Urinary bladder (tissue), 4 donors: ENCODE data around the gene RANBP1. TPM values are rescaled to one million over a fixed set of nuclear protein-coding genes. Genes with fewer than 3 reads are reported as not detected.

Experiments
- DNase-seq: peaks from one replicate; pipeline ENCODE4 v3.0.0-alpha.2; 2015; ENCODE audit errors: extremely low spot score
- H3K27ac ChIP-seq: one replicate; pipeline ENCODE4 v1.5.1; 2013; ENCODE audit warnings: low read depth, mild to moderate bottlenecking, moderate library complexity
- H3K36me3 ChIP-seq: one replicate; pipeline ENCODE4 v1.6.1; 2013; ENCODE audit warnings: mild to moderate bottlenecking, moderate library complexity; ENCODE audit not compliant: insufficient read depth
- H3K4me1 ChIP-seq: one replicate; pipeline ENCODE4 v1.6.1; 2013; ENCODE audit warnings: mild to moderate bottlenecking, moderate library complexity; ENCODE audit not compliant: insufficient read depth
- H3K4me3 ChIP-seq: one replicate; pipeline ENCODE4 v1.5.1; 2013; ENCODE audit warnings: low read depth, low read length
- WGBS: extraction: QIAGEN DNeasy Blood & Tissue Kit; methylation state at CpG from one replicate; pipeline ENCODE4 v1.1.7; 2013; 5-methylcytosine and 5-hydroxymethylcytosine counted together
- polyA plus RNA-seq: library from polyadenylated mRNA; stranded (reverse); fragments of 200-250 nt; gene quantifications from one replicate; pipeline ENCODE4 v1.2.3, GENCODE V29; 2013
- total RNA-seq: library from RNA; depleted of rRNA; stranded (reverse); fragments of >200 nt; gene quantifications from one replicate; pipeline ENCODE4 v1.2.3, GENCODE V29; 2014
- donor health status: healthy with polysubstance abuse.
- donor health status: healthy.

RANBP1 gene
- total and polyA plus RNA-seq, 2 donors, result 91.8 to 97.2 TPM

DNA sequence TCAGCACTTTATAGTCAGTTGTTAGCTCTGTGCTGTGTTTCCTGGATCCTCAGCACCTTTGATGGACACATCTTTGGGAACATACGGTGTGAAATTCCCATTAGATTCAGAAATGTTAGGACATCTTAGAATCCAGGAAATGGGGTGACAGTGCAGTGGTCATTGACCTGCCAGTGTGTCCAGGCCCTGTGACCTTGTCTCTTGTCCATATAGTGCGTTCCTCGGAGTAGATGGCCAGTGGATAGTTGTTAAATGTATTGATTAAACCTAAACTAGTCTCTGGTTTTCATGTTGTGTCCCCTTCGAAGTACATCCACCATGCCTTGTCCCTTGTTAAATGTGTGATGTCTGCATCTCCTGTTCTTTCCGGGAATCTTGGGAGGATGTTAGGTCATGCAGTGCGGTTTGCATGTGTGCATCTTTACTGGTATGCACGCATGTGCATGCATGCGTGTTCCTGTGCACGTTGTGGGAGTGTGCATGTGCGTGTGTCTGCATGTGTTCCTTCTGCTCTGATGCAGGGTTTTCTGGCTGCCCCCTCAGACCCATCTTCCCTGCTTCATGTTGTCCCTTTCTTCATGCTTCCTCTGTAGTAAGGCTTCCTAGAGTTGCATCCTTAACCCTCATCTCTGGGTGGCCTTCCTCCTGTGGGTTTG, 31.9 kb upstream of the RANBP1 start:
- H3K36me3 ChIP-seq, result no peaks in the 10 kb centered on the region
- WGBS, result 82% methylated on average over 10 of the region's 10 CpGs
- no peak for DNase-seq
- H3K4me3 ChIP-seq, result no peak overlapping the region
- H3K4me1 ChIP-seq, result peaks cover 2% of the 10 kb centered on the region
- H3K27ac ChIP-seq, result no peak overlapping the region

DNA sequence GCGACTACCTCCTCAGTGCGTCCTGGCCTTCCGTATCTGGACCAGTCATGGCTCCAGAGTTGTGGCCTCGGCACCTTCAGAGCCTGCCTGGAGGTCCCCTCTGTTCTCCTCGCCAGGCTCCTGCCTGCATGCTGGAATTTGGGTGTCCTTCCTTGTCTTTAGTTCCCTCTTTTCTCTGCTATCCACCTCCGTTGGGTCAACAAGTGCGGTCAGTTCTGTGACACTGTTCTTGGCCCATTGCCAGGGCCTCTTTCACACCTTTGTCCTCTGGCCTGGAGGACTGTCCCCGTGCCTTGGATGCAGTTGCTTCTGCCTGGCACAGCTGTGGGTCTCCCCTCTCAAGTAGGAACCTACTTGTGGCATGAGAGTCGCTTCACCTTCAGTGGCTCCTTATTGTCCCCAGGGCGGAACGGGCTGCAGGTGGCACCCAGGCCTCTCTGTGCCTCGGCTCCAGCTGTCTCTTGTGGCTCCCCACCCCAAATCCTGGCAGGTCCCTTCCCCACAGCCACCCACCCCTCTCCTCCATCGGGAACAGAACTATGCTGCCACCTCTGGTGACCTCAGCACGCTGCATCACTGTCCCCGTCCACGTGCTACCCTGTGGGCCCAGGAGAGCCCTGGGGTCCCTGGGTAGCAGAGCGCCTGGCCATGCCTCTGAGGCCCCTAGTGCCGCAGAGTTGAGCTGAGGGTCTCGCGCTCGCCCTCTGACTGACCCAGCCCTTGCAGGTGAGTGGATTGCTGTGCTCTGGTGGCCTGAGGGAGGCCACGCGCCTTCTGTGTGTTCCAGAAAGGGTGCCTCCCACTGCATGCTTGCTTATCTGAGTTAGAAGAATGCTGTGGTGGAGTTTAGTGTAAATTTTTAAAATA, 31.1 kb upstream of the RANBP1 start:
- WGBS, result 72% methylated on average over 23 of the region's 23 CpGs

DNA sequence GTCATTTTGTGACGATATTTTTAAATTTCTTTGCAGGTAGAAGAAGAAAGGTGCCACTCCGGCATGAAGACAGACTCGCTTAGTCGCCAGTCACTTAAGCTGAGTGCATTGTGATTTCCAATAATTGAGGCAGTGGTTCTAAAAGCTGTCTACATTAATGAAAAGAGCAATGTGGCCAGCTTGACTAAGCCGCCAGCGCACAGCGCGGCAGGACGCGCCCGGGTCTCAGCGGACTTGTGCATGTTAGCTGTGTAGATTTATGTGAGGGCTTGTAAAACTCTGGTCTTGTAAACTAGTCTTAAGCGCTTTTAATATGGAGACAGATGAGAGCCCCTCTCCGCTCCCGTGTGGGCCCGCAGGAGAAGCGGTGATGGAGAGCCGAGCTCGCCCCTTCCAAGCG, 30.3 kb upstream of the RANBP1 start:
- DNase-seq, result no peak
- Histone ChIP-seq H3K4me3 (no peak overlapping the region), H3K36me3 (no peaks in the 10 kb centered on the region), H3K27ac (no peak overlapping the region), H3K4me1 (peaks cover 2% of the 10 kb centered on the region)
- WGBS, result 72% methylated on average over 20 of the region's 20 CpGs

More for the DNA sequence above, 31.1 kb upstream of the RANBP1 start:
- no peak overlapping the region for H3K4me3 ChIP-seq
- no peaks in the 10 kb centered on the region for H3K36me3 ChIP-seq
- H3K27ac ChIP-seq, result no peak overlapping the region
- DNase-seq, result no peak
- H3K4me1 ChIP-seq, result peaks cover 2% of the 10 kb centered on the region

DNA sequence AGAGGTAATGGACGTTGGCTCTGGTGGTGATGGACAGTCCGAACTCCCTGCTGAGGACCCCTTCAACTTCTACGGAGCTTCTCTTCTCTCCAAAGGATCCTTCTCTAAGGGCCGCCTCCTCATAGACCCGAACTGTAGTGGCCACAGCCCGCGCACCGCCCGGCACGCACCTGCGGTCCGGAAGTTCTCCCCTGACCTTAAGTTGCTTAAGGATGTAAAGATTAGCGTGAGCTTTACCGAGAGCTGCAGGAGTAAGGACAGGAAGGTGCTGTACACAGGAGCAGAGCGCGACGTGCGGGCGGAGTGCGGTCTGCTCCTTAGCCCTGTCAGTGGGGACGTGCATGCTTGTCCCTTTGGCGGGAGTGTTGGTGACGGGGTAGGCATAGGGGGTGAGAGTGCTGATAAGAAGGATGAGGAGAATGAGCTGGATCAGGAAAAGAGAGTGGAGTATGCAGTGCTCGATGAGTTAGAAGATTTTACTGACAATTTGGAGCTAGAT, 29.8 kb upstream of the RANBP1 start:
- H3K36me3 ChIP-seq, result no peaks in the 10 kb centered on the region
- peaks cover 1% of the 10 kb centered on the region for H3K4me1 ChIP-seq
- no peak overlapping the region for H3K27ac ChIP-seq
- H3K4me3 ChIP-seq, result no peak overlapping the region
- no peak for DNase-seq
- WGBS, result 87% methylated on average over 24 of the region's 24 CpGs

DNA sequence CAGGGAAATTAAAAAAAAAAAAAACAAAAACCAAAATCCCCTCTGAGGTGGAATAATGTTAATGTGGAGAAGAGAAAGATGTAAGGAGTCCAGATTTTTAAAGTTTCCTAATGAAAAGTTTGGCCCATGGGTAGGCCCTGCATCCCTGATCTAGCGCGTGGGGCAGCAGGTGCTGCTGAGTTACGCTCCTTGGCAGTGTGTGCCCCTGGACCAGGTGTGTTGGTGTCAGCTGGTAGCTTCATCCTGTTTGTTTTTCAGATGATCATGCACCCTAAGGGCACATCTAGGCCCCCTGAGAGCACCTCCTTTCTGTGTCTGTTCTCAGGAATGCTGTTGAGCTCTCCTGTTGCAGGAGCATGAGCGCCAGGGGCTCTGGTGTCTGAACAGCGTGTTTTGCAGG, 29.1 kb upstream of the RANBP1 start:
- Histone ChIP-seq H3K36me3 (no peaks in the 10 kb centered on the region), H3K4me1 (no peaks in the 10 kb centered on the region), H3K27ac (no peak overlapping the region), H3K4me3 (no peak overlapping the region)
- no peak for DNase-seq
- 99% methylated on average over 5 of the region's 5 CpGs for WGBS

DNA sequence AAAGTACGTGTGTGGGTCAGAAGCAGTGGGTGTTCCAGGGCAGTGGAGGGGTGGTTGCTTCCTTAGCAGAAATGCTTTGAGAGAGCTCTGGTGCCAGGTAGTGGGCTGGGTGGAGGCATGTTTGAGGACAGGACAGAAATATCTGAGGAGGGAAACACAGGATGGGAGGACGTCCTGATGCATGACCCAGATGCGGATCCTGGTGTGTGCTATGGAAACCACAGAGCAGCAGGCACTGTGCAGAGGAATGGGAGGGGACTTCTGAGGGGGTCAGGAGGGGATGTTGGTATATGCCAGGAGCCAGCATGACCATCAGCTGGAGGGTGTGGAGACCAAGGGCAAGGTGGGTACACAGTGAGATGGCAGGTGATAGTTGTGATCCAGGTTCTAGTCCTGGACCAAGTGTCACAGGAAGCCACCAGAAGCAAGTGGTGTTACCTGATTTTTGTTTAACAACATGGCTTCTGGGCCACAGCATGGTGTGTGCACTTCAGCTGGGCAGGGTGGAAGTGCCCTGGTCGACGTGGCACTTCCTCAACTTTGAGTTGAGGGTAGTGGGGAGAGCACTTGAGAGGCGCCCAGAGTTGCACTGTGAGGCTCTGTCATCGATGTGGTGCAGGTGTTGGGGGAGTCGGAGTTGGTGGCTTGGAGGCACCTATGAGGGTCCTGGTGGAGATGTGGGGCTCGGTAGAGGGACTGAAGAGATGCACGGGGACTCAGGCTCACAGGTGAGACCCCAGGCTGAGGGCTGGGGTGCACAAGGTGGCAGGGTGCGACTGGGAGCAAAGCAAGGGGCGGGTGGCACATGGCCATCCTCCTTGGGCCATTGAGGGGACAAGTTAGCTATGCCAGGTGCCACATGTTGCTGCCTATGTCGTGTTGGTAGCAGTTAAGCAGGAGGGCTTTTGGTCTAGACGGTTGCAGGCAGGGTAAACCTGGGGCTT, 28.3 kb upstream of the RANBP1 start:
- no peaks in the 10 kb centered on the region for H3K4me1 ChIP-seq
- peaks cover 2% of the 10 kb centered on the region for H3K36me3 ChIP-seq
- no peak for DNase-seq
- H3K27ac ChIP-seq, result no peak overlapping the region
- no peak overlapping the region for H3K4me3 ChIP-seq
- WGBS, result 91% methylated on average over 14 of the region's 14 CpGs

DNA sequence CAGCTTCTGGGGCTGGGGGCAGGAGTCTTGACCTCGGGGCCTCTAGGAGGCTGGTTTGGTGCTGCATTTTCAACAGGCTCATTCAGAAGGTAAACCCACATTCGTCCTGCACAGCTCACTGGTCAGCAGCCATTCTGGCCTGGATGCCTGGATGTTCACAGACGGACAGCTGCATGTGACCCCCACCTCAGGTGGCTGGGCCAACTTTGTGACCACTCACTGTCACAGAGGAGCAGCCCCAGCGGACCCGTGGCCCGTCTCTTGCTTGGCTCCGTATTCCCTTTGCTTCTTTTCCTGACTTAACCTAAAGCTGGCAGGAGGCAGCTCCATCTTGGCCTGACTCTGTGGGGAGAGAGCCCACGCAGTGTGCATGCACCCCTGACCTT, 27.6 kb upstream of the RANBP1 start:
- no peak overlapping the region for H3K4me3 ChIP-seq
- no peak overlapping the region for H3K27ac ChIP-seq
- peaks cover 2% of the 10 kb centered on the region for H3K36me3 ChIP-seq
- no peaks in the 10 kb centered on the region for H3K4me1 ChIP-seq
- WGBS, result 92% methylated on average over 8 of the region's 8 CpGs
- DNase-seq, result no peak

DNA sequence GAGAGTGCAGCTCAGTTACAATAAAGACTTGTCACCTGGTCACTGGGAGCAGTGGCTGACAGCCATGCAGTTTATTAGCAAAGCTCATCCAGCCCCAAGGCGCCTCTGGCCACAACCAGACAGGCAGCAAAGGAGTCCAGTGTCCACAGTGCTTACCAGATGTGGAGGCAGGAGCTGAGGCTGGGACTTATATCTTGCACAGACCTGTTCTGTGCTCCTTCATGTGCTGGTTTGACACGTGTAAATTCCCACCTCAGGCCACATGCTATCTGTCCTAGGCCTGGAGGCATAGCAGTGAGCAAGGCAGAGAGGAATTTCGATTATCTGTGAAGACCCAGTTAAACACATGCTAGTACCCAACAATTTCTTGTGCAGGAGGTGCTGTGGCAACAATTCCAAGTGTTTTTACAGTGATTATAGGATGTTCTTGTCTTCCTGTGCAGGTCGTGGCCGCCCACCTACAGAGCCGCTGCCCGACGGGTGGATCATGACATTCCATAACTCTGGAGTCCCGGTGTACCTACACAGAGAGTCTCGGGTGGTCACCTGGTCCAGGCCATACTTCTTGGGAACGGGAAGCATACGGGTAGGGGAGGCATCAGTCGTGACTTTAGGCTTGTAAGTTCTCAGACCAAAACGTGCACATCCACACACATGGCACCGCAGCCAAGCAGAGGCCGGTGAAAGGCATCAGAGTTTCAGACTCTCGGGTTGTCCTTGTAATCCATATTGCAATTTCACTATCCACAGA, 26.5 kb upstream of the RANBP1 start:
- WGBS, result 93% methylated on average over 17 of the region's 17 CpGs

DNA sequence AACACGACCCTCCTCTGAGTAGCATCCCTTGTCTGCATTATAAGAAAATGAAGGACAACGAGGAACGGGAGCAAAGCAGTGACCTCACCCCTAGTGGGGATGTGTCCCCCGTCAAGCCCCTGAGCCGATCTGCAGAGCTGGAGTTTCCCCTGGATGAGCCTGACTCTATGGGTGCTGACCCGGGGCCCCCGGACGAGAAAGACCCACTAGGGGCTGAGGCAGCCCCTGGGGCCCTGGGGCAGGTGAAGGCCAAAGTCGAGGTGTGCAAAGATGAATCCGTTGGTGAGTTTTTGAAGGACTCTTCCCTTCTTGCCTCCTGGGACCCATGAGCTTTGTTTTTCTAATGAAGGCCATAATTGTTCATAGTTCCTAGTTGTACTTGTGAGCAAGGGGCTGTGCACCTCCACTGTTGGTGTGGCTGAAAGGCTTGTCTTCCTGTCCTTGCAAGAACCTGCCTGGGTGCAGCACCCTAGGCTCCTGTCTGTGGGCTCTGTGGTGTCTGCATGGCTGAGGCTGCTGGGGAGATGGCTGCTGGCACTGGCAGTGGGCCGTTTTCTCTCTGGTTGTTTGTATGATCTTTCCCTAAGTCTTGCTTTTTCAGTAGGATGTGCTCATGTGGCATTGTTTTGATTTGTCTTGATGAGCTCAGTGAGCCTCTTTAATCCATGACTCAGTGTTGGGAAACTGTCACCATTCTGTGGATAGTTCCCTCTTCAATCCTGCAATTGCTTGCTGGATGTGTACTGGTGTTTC, 25.8 kb upstream of the RANBP1 start:
- Histone ChIP-seq H3K27ac (no peak overlapping the region), H3K4me1 (no peaks in the 10 kb centered on the region), H3K36me3 (peaks cover 5% of the 10 kb centered on the region), H3K4me3 (no peak overlapping the region)
- no peak for DNase-seq
- WGBS, result 92% methylated on average over 11 of the region's 11 CpGs

More for the DNA sequence above, 26.5 kb upstream of the RANBP1 start:
- H3K4me1 ChIP-seq, result no peaks in the 10 kb centered on the region
- H3K27ac ChIP-seq, result no peak overlapping the region
- no peak for DNase-seq
- peaks cover 4% of the 10 kb centered on the region for H3K36me3 ChIP-seq
- H3K4me3 ChIP-seq, result no peak overlapping the region

DNA sequence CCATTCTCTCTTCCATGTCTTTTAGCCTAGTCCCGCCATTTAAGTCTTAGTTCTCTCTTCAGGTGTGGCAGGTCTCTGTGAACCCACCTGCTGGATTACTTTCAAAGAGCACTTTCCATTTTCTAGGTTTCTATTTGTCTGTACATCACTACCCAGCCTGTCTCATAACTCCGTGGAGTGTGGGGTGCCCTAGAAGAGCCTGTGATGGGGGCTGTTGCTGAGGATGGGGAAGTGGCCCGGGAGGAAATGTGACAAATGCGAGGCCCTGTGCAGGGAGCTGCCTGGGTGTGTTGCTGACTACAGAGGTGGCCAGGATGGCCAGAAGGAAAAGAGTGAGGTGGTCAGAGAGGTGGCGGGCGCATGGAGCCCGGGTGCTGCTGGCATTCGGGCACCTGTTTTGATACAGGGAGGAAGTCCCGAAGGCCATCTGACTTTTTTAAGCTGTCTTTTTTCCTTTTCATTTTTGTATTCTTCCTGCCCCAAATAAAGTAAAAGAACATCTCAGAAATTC, 25.1 kb upstream of the RANBP1 start:
- Histone ChIP-seq H3K4me1 (no peaks in the 10 kb centered on the region), H3K27ac (no peak overlapping the region), H3K4me3 (no peak overlapping the region), H3K36me3 (peaks cover 5% of the 10 kb centered on the region)
- WGBS, result 93% methylated on average over 9 of the region's 9 CpGs
- DNase-seq, result no peak

DNA sequence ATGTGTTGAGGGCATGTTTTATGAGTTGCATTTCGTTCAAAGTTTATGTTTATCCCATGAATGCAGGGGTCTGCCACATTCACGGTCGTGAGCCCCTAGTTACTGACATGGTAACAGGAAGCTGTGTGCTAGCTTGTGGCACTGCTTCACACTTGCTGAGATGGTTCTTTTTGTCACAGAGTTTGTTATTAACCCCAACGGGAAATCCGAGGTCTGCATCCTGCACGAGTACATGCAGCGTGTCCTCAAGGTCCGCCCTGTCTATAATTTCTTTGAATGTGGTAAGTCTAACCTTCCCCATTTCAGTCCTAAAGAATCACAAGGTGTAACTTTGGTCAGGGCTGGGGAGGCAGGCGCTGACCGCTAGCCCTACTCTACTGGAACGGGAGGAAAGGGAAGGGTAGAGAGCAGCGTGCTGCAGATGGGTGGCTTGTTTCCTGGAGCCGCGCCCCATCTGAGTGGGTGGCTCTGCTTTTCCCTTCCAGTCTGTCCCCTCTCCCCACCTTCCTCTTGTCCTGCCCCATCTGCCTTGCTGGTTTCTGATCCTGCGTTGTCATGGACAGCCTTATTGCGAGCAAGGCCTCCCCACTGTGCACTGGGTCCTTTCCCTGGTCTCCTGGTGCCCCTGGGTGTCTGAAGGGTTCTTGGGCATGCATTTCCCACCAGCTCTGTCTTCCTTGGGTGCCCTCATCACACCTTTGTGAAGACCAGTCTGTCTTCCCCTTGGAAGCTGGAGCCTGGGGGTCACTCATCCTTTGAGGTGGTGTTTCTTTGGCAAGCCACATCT, 24.0 kb upstream of the RANBP1 start:
- Histone ChIP-seq H3K36me3 (peaks cover 5% of the 10 kb centered on the region), H3K4me3 (no peak overlapping the region), H3K4me1 (no peaks in the 10 kb centered on the region), H3K27ac (no peak overlapping the region)
- DNase-seq, result no peak
- WGBS, result 92% methylated on average over 16 of the region's 16 CpGs
